ENCODE data around the gene ZBTB7A.

ZBTB7A gene

GRCh38 chr19:4068047-4068966, 1.6 kb upstream of the ZBTB7A start:
- H3K9ac ChIP-seq (ENCODE audit: low read length in 5 of 5) = peak overlapping the region in 3 of 5 donors; percentile 24 to 73 (median 72)

GRCh38 chr19:4067396-4068046, 822 bp upstream of the ZBTB7A start:
- Histone ChIP-seq H3K27ac (ENCODE audit: low read depth, low read length) (peak overlapping the region; percentile 76), H3K9ac (ENCODE audit: low read length in 5 of 5) (peak overlapping the region in 4 of 5 donors; percentile 24 to 73 (median 60))

More at GRCh38 chr19:4068047-4068966, 1.6 kb upstream of the ZBTB7A start:
- no peaks in the 10 kb centered on the region for H3K27me3 ChIP-seq (ENCODE audit: control insufficient read depth in 5 of 5, insufficient read depth in 4 of 5, low read length in 5 of 5)
- H3K4me3 ChIP-seq (ENCODE audit: low read depth in 1 of 5, low read length in 5 of 5) = peak overlapping the region; percentile 53 to 79 (median 61)
- H3K4me1 ChIP-seq (ENCODE audit: control insufficient read depth in 5 of 5, insufficient read depth in 5 of 5, low read length in 5 of 5) = peaks cover 0 to 35% (median 26%) of the 10 kb centered on the region in 5 donors
- peaks cover 0 to 2% (median under 1%) of the 10 kb centered on the region in 5 donors for H3K36me3 ChIP-seq (ENCODE audit: control insufficient read depth in 5 of 5, insufficient read depth in 5 of 5, low read length in 5 of 5)
- H3K27ac ChIP-seq (ENCODE audit: low read depth, low read length) = peak overlapping the region; percentile 76
- no peaks in the 10 kb centered on the region for H3K9me3 ChIP-seq (ENCODE audit: control insufficient read depth in 5 of 5, low read length in 5 of 5)

GRCh38 chr19:4066176-4066606, 508 bp downstream of the ZBTB7A start:
- Histone ChIP-seq H3K9me3 (ENCODE audit: control insufficient read depth in 5 of 5, low read length in 5 of 5) (no peaks in the 10 kb centered on the region), H3K4me1 (ENCODE audit: control insufficient read depth in 5 of 5, insufficient read depth in 5 of 5, low read length in 5 of 5) (peaks cover 8 to 56% (median 47%) of the 10 kb centered on the region in 5 donors), H3K4me3 (ENCODE audit: low read depth in 1 of 5, low read length in 5 of 5) (peak overlapping the region in 4 of 5 donors; percentile 57 to 79 (median 70)), H3K27me3 (ENCODE audit: control insufficient read depth in 5 of 5, insufficient read depth in 4 of 5, low read length in 5 of 5) (no peaks in the 10 kb centered on the region), H3K27ac (ENCODE audit: low read depth, low read length) (peak overlapping the region; percentile 54), H3K9ac (ENCODE audit: low read length in 5 of 5) (peak overlapping the region in 4 of 5 donors; percentile 23 to 80 (median 72)), H3K36me3 (ENCODE audit: control insufficient read depth in 5 of 5, insufficient read depth in 5 of 5, low read length in 5 of 5) (peaks cover 0 to 6% (median 5%) of the 10 kb centered on the region in 5 donors)

More at GRCh38 chr19:4067396-4068046, 822 bp upstream of the ZBTB7A start:
- Histone ChIP-seq H3K4me3 (ENCODE audit: low read depth in 1 of 5, low read length in 5 of 5) (peak overlapping the region; percentile 53 to 79 (median 61)), H3K27me3 (ENCODE audit: control insufficient read depth in 5 of 5, insufficient read depth in 4 of 5, low read length in 5 of 5) (no peaks in the 10 kb centered on the region), H3K4me1 (ENCODE audit: control insufficient read depth in 5 of 5, insufficient read depth in 5 of 5, low read length in 5 of 5) (peaks cover 0 to 42% (median 33%) of the 10 kb centered on the region in 5 donors), H3K36me3 (ENCODE audit: control insufficient read depth in 5 of 5, insufficient read depth in 5 of 5, low read length in 5 of 5) (peaks cover 0 to 6% (median 5%) of the 10 kb centered on the region in 5 donors), H3K9me3 (ENCODE audit: control insufficient read depth in 5 of 5, low read length in 5 of 5) (no peaks in the 10 kb centered on the region)

- peak overlapping the region; percentile 54 for H3K27ac ChIP-seq (ENCODE audit: low read depth, low read length)
- H3K9ac ChIP-seq (ENCODE audit: low read length in 5 of 5) = no peak overlapping the region
- H3K27me3 ChIP-seq (ENCODE audit: control insufficient read depth in 5 of 5, insufficient read depth in 4 of 5, low read length in 5 of 5) = no peaks in the 10 kb centered on the region
- H3K4me3 ChIP-seq (ENCODE audit: low read depth in 1 of 5, low read length in 5 of 5) = peak overlapping the region in 4 of 5 donors; percentile 57 to 79 (median 70)
- no peaks in the 10 kb centered on the region for H3K9me3 ChIP-seq (ENCODE audit: control insufficient read depth in 5 of 5, low read length in 5 of 5)
- peaks cover 12 to 62% (median 53%) of the 10 kb centered on the region in 5 donors for H3K4me1 ChIP-seq (ENCODE audit: control insufficient read depth in 5 of 5, insufficient read depth in 5 of 5, low read length in 5 of 5)
- peaks cover 0 to 6% (median 5%) of the 10 kb centered on the region in 5 donors for H3K36me3 ChIP-seq (ENCODE audit: control insufficient read depth in 5 of 5, insufficient read depth in 5 of 5, low read length in 5 of 5)
Observed at GRCh38 chr19:4065430-4066175, 1.1 kb downstream of the ZBTB7A start.

- Histone ChIP-seq H3K9me3 (ENCODE audit: control insufficient read depth in 5 of 5, low read length in 5 of 5) (no peaks in the 10 kb centered on the region), H3K27me3 (ENCODE audit: control insufficient read depth in 5 of 5, insufficient read depth in 4 of 5, low read length in 5 of 5) (no peaks in the 10 kb centered on the region), H3K27ac (ENCODE audit: low read depth, low read length) (peak overlapping the region; percentile 98), H3K4me1 (ENCODE audit: control insufficient read depth in 5 of 5, insufficient read depth in 5 of 5, low read length in 5 of 5) (peaks cover 13 to 69% (median 62%) of the 10 kb centered on the region in 5 donors), H3K9ac (ENCODE audit: low read length in 5 of 5) (peak overlapping the region in 4 of 5 donors; percentile 87 to 93 (median 90)), H3K36me3 (ENCODE audit: control insufficient read depth in 5 of 5, insufficient read depth in 5 of 5, low read length in 5 of 5) (peaks cover 0 to 6% (median 5%) of the 10 kb centered on the region in 5 donors), H3K4me3 (ENCODE audit: low read depth in 1 of 5, low read length in 5 of 5) (peak overlapping the region in 4 of 5 donors; percentile 65 to 79 (median 72))
Observed at GRCh38 chr19:4064496-4065260, 2.0 kb downstream of the ZBTB7A start.

GRCh38 chr19:4064149-4064495, 2.6 kb downstream of the ZBTB7A start:
- Histone ChIP-seq H3K27ac (ENCODE audit: low read depth, low read length) (peak overlapping the region; percentile 98), H3K4me1 (ENCODE audit: control insufficient read depth in 5 of 5, insufficient read depth in 5 of 5, low read length in 5 of 5) (peaks cover 13 to 69% (median 66%) of the 10 kb centered on the region in 5 donors), H3K9ac (ENCODE audit: low read length in 5 of 5) (peak overlapping the region in 4 of 5 donors; percentile 87 to 93 (median 90)), H3K4me3 (ENCODE audit: low read depth in 1 of 5, low read length in 5 of 5) (peak overlapping the region in 4 of 5 donors; percentile 65 to 79 (median 72)), H3K27me3 (ENCODE audit: control insufficient read depth in 5 of 5, insufficient read depth in 4 of 5, low read length in 5 of 5) (no peaks in the 10 kb centered on the region), H3K36me3 (ENCODE audit: control insufficient read depth in 5 of 5, insufficient read depth in 5 of 5, low read length in 5 of 5) (peaks cover 0 to 6% (median 5%) of the 10 kb centered on the region in 5 donors), H3K9me3 (ENCODE audit: control insufficient read depth in 5 of 5, low read length in 5 of 5) (no peaks in the 10 kb centered on the region)

GRCh38 chr19:4063369-4064148, 3.1 kb downstream of the ZBTB7A start:
- Histone ChIP-seq H3K27ac (ENCODE audit: low read depth, low read length) (peak overlapping the region; percentile 98), H3K9me3 (ENCODE audit: control insufficient read depth in 5 of 5, low read length in 5 of 5) (no peaks in the 10 kb centered on the region), H3K9ac (ENCODE audit: low read length in 5 of 5) (peak overlapping the region; percentile 48 to 93 (median 88)), H3K36me3 (ENCODE audit: control insufficient read depth in 5 of 5, insufficient read depth in 5 of 5, low read length in 5 of 5) (peaks cover 0 to 6% (median 5%) of the 10 kb centered on the region in 5 donors), H3K4me1 (ENCODE audit: control insufficient read depth in 5 of 5, insufficient read depth in 5 of 5, low read length in 5 of 5) (peaks cover 13 to 71% (median 69%) of the 10 kb centered on the region in 5 donors), H3K27me3 (ENCODE audit: control insufficient read depth in 5 of 5, insufficient read depth in 4 of 5, low read length in 5 of 5) (no peaks in the 10 kb centered on the region), H3K4me3 (ENCODE audit: low read depth in 1 of 5, low read length in 5 of 5) (peak overlapping the region; percentile 50 to 79 (median 69))

- Histone ChIP-seq H3K4me3 (ENCODE audit: low read depth in 1 of 5, low read length in 5 of 5) (peak overlapping the region in 3 of 5 donors; percentile 69 to 79 (median 75)), H3K4me1 (ENCODE audit: control insufficient read depth in 5 of 5, insufficient read depth in 5 of 5, low read length in 5 of 5) (peaks cover 13 to 71% (median 69%) of the 10 kb centered on the region in 5 donors), H3K9ac (ENCODE audit: low read length in 5 of 5) (peak overlapping the region; percentile 26 to 91 (median 78)), H3K27ac (ENCODE audit: low read depth, low read length) (peak overlapping the region; percentile 98), H3K27me3 (ENCODE audit: control insufficient read depth in 5 of 5, insufficient read depth in 4 of 5, low read length in 5 of 5) (no peaks in the 10 kb centered on the region), H3K36me3 (ENCODE audit: control insufficient read depth in 5 of 5, insufficient read depth in 5 of 5, low read length in 5 of 5) (peaks cover 0 to 6% (median 5%) of the 10 kb centered on the region in 5 donors), H3K9me3 (ENCODE audit: control insufficient read depth in 5 of 5, low read length in 5 of 5) (no peaks in the 10 kb centered on the region)
Observed at GRCh38 chr19:4062419-4063368, 4.0 kb downstream of the ZBTB7A start.
